ENCODE data around the gene CAPN13. TPM values are rescaled to one million over a fixed set of nuclear protein-coding genes. Genes with fewer than 3 reads are reported as not detected.

The CAPN13 gene
- polyA plus RNA-seq, 1 donor (not counting 4 experiments of a cell fraction or from before 2014, with no cell fraction given), result not detected

DNA sequence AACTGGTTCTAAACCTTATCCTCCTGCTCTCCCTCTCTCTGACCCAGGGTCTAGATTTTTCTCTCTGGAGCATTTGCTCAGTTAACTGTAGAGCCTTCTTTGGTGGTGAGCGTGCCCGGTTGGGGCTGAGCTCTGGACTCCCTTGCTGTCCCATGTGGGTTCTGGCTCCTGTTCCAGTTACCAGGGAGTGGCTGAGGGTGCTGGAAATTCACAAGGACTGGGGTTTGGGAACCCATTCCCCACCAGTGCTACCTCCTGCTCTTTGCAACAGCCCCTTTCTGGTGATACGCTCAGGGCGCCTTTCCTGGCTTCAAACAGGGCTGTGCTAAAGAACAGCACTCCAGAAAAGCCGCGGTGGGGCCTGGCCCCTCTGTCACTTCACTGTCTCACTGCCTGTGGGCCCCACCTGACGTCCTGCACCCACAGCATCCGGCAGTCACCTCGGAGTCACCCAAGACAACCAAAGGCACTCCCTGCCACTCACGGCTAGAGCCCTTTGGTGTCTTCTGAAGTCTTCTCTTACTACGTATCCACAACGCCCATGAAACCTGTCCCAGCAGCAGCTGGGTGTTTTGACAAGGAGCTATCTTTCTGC lies 41.3 kb downstream of the CAPN13 start:
- no peaks in the 10 kb centered on the region for H3K4me1 ChIP-seq (ENCODE audit: control insufficient read depth, extremely low read depth, insufficient read depth, low read length)
- no peak for FAIRE-seq
- no peak overlapping the region for H2AFZ ChIP-seq (ENCODE audit: control insufficient read depth, low read length)
- H3K79me2 ChIP-seq (ENCODE audit: control insufficient read depth, insufficient read depth, low read length), result no peaks in the 10 kb centered on the region
- no peaks in the 10 kb centered on the region for H3K9me1 ChIP-seq (ENCODE audit: control insufficient read depth, extremely low read depth, insufficient read depth, low read length)
- H3K4me2 ChIP-seq (ENCODE audit: control insufficient read depth, extremely low read depth, insufficient read depth, low read depth, low read length), result no peak overlapping the region
- H3K36me3 ChIP-seq (ENCODE audit: control insufficient read depth in 2 of 2, extremely low read depth in 1 of 2, insufficient read depth in 2 of 2, low read length in 2 of 2), result no peaks in the 10 kb centered on the region
- peaks cover 19% of the 10 kb centered on the region for H3K27me3 ChIP-seq (ENCODE audit: control insufficient read depth, extremely low read depth, insufficient read depth, low read length)
- no peaks in the 10 kb centered on the region for H4K20me1 ChIP-seq (ENCODE audit: control insufficient read depth, extremely low read depth, insufficient read depth, low read length)
- H3K9me3 ChIP-seq (ENCODE audit: control insufficient read depth, low read depth, low read length), result no peaks in the 10 kb centered on the region
- H3K27ac ChIP-seq (ENCODE audit: control insufficient read depth, insufficient read depth, low read length), result no peak overlapping the region
- no peak for DNase-seq (ENCODE audit: low read depth, low spot score)
- dilution Hi-C loops (cut with MboI; ENCODE audit: extremely low pct_ligation_motif_present, low sequenced_read_pairs), result no loop called here
- no peak overlapping the region for H3K4me3 ChIP-seq (ENCODE audit: control insufficient read depth in 2 of 3, extremely low read depth in 1 of 3, insufficient read depth in 2 of 3, low read depth in 1 of 3, low read length in 3 of 3)
- TF ChIP-seq EZH2 (IDR thresholded peaks at IDR 0.05; ENCODE audit: low read length) (no peak), CTCF (optimal IDR thresholded peaks at IDR 0.05 in 1 of 3, IDR thresholded peaks at IDR 0.05 in 1 of 3, conservative IDR thresholded peaks at IDR 0.05 in 1 of 3; ENCODE audit: extremely low read depth in 1 of 3, insufficient read depth in 2 of 3, low read length in 3 of 3) (no peak)
- H3K9ac ChIP-seq (ENCODE audit: control insufficient read depth, extremely low read depth, insufficient read depth, low read length), result no peak overlapping the region

- no peak overlapping the region for H3K4me2 ChIP-seq (ENCODE audit: control insufficient read depth, extremely low read depth, insufficient read depth, low read depth, low read length)
- H4K20me1 ChIP-seq (ENCODE audit: control insufficient read depth, extremely low read depth, insufficient read depth, low read length), result no peaks in the 10 kb centered on the region
- TF ChIP-seq EZH2 (IDR thresholded peaks at IDR 0.05; ENCODE audit: low read length) (no peak), CTCF (optimal IDR thresholded peaks at IDR 0.05 in 1 of 3, IDR thresholded peaks at IDR 0.05 in 1 of 3, conservative IDR thresholded peaks at IDR 0.05 in 1 of 3; ENCODE audit: extremely low read depth in 1 of 3, insufficient read depth in 2 of 3, low read length in 3 of 3) (no peak)
- H3K4me1 ChIP-seq (ENCODE audit: control insufficient read depth, extremely low read depth, insufficient read depth, low read length), result no peaks in the 10 kb centered on the region
- no peaks in the 10 kb centered on the region for H3K36me3 ChIP-seq (ENCODE audit: control insufficient read depth in 2 of 2, extremely low read depth in 1 of 2, insufficient read depth in 2 of 2, low read length in 2 of 2)
- no peak overlapping the region for H3K9ac ChIP-seq (ENCODE audit: control insufficient read depth, extremely low read depth, insufficient read depth, low read length)
- no peaks in the 10 kb centered on the region for H3K9me1 ChIP-seq (ENCODE audit: control insufficient read depth, extremely low read depth, insufficient read depth, low read length)
- DNase-seq (ENCODE audit: low read depth, low spot score) (no peak), FAIRE-seq (no peak)
- no peak overlapping the region for H3K4me3 ChIP-seq (ENCODE audit: control insufficient read depth in 2 of 3, extremely low read depth in 1 of 3, insufficient read depth in 2 of 3, low read depth in 1 of 3, low read length in 3 of 3)
- no peaks in the 10 kb centered on the region for H3K9me3 ChIP-seq (ENCODE audit: control insufficient read depth, low read depth, low read length)
- H3K27me3 ChIP-seq (ENCODE audit: control insufficient read depth, extremely low read depth, insufficient read depth, low read length), result peaks cover 19% of the 10 kb centered on the region
- dilution Hi-C loops (cut with MboI; ENCODE audit: extremely low pct_ligation_motif_present, low sequenced_read_pairs), result no loop called here
- no peak overlapping the region for H2AFZ ChIP-seq (ENCODE audit: control insufficient read depth, low read length)
- H3K79me2 ChIP-seq (ENCODE audit: control insufficient read depth, insufficient read depth, low read length), result no peaks in the 10 kb centered on the region
- H3K27ac ChIP-seq (ENCODE audit: control insufficient read depth, insufficient read depth, low read length), result no peak overlapping the region
Observed at GRCh38 chr2:30765191-30765590, 42.1 kb downstream of the CAPN13 start.

All from keratinocyte (primary cell).